ENCODE results near the gene IRF8.
A peak's percentile ranks its signal among the peaks of the same experiment; 100 is the strongest.

Gene IRF8

GRCh38 chr16:85955566-85955965 lies 56.6 kb downstream of the IRF8 start:
- Histone ChIP-seq H3K27ac (ENCODE audit: low read length) (peak overlapping the region; percentile 89), H3K9me3 (ENCODE audit: insufficient read depth, low read length) (no peaks in the 10 kb centered on the region), H3K4me2 (ENCODE audit: low read length) (peak overlapping the region; percentile 94), H3K4me1 (ENCODE audit: low read length) (peaks cover 67% of the 10 kb centered on the region), H3K4me3 (ENCODE audit: low read length) (peak overlapping the region; percentile 63), H3K36me3 (replicated peaks; ENCODE audit: low read depth, low read length) (no peaks in the 10 kb centered on the region), H3K9ac (ENCODE audit: low read length) (peak overlapping the region; percentile 83), H3K27me3 (ENCODE audit: low read depth, low read length) (no peaks in the 10 kb centered on the region), H2AFZ (ENCODE audit: low read depth, low read length) (no peak overlapping the region), H3K79me2 (ENCODE audit: low read length) (no peaks in the 10 kb centered on the region), H4K20me1 (ENCODE audit: insufficient read depth, low read length) (no peaks in the 10 kb centered on the region)
- TF ChIP-seq EZH2phosphoT487 (IDR thresholded peaks at IDR 0.05; ENCODE audit: low read depth) = no peak
- TF ChIP-seq, protein P1, sequence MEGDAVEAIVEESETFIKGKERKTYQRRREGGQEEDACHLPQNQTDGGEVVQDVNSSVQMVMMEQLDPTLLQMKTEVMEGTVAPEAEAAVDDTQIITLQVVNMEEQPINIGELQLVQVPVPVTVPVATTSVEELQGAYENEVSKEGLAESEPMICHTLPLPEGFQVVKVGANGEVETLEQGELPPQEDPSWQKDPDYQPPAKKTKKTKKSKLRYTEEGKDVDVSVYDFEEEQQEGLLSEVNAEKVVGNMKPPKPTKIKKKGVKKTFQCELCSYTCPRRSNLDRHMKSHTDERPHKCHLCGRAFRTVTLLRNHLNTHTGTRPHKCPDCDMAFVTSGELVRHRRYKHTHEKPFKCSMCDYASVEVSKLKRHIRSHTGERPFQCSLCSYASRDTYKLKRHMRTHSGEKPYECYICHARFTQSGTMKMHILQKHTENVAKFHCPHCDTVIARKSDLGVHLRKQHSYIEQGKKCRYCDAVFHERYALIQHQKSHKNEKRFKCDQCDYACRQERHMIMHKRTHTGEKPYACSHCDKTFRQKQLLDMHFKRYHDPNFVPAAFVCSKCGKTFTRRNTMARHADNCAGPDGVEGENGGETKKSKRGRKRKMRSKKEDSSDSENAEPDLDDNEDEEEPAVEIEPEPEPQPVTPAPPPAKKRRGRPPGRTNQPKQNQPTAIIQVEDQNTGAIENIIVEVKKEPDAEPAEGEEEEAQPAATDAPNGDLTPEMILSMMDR (IDR thresholded peaks at IDR 0.05; ENCODE audit: low read depth, low read length) = no peak

DNA sequence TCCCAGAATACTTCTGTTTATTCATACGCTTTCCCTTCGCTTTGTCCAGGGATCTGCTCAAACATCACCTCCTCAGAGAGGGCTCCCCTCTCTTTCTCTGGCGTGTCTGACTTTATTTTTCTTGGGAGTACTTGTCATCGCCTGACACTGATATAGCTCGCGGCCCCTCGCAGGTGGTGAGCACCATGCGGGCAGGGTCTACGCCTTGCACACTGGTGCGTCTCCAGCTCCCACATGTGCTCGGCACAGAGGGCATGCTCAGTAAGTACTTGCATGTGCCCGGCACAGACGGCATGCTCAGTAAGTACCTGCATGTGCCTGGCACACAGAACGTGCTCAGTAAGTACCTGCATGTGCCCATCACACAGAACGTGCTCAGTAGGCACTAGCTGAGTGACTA lies 57.5 kb downstream of the IRF8 start:
- Histone ChIP-seq H3K4me2 (ENCODE audit: low read length) (peak overlapping the region; percentile 94), H3K4me1 (ENCODE audit: low read length) (peaks cover 67% of the 10 kb centered on the region), H3K27ac (ENCODE audit: low read length) (peak overlapping the region; percentile 89), H3K9me3 (ENCODE audit: insufficient read depth, low read length) (no peaks in the 10 kb centered on the region), H3K27me3 (ENCODE audit: low read depth, low read length) (no peaks in the 10 kb centered on the region), H2AFZ (ENCODE audit: low read depth, low read length) (no peak overlapping the region; the same call in 1 of the 2 replicates), H4K20me1 (ENCODE audit: insufficient read depth, low read length) (no peaks in the 10 kb centered on the region), H3K4me3 (ENCODE audit: low read length) (peak overlapping the region; percentile 63), H3K79me2 (ENCODE audit: low read length) (no peaks in the 10 kb centered on the region), H3K9ac (ENCODE audit: low read length) (peak overlapping the region; percentile 83), H3K36me3 (replicated peaks; ENCODE audit: low read depth, low read length) (no peaks in the 10 kb centered on the region)
- no peak for TF ChIP-seq EZH2phosphoT487 (IDR thresholded peaks at IDR 0.05; ENCODE audit: low read depth)
- TF ChIP-seq, protein P1 (IDR thresholded peaks at IDR 0.05; ENCODE audit: low read depth, low read length) = no peak

GRCh38 chr16:85958731-85959130 lies 59.8 kb downstream of the IRF8 start:
- Histone ChIP-seq H3K4me2 (ENCODE audit: low read length) (no peak overlapping the region), H3K36me3 (replicated peaks; ENCODE audit: low read depth, low read length) (no peaks in the 10 kb centered on the region), H3K9me3 (ENCODE audit: insufficient read depth, low read length) (no peaks in the 10 kb centered on the region), H3K4me1 (ENCODE audit: low read length) (peaks cover 72% of the 10 kb centered on the region), H3K27me3 (ENCODE audit: low read depth, low read length) (no peaks in the 10 kb centered on the region), H3K27ac (ENCODE audit: low read length) (no peak overlapping the region), H4K20me1 (ENCODE audit: insufficient read depth, low read length) (no peaks in the 10 kb centered on the region), H3K9ac (ENCODE audit: low read length) (no peak overlapping the region), H3K79me2 (ENCODE audit: low read length) (no peaks in the 10 kb centered on the region), H2AFZ (ENCODE audit: low read depth, low read length) (no peak overlapping the region), H3K4me3 (ENCODE audit: low read length) (no peak overlapping the region)
- TF ChIP-seq, protein P1 (IDR thresholded peaks at IDR 0.05; ENCODE audit: low read depth, low read length) = no peak
- no peak for TF ChIP-seq EZH2phosphoT487 (IDR thresholded peaks at IDR 0.05; ENCODE audit: low read depth)

GRCh38 chr16:85959686-85960085 lies 60.7 kb downstream of the IRF8 start:
- Histone ChIP-seq H3K79me2 (ENCODE audit: low read length) (no peaks in the 10 kb centered on the region), H3K4me1 (ENCODE audit: low read length) (peaks cover 65% of the 10 kb centered on the region), H3K9ac (ENCODE audit: low read length) (no peak overlapping the region), H3K9me3 (ENCODE audit: insufficient read depth, low read length) (no peaks in the 10 kb centered on the region), H3K27me3 (ENCODE audit: low read depth, low read length) (no peaks in the 10 kb centered on the region), H2AFZ (ENCODE audit: low read depth, low read length) (no peak overlapping the region), H3K4me2 (ENCODE audit: low read length) (no peak overlapping the region), H3K27ac (ENCODE audit: low read length) (no peak overlapping the region), H4K20me1 (ENCODE audit: insufficient read depth, low read length) (no peaks in the 10 kb centered on the region), H3K4me3 (ENCODE audit: low read length) (no peak overlapping the region), H3K36me3 (replicated peaks; ENCODE audit: low read depth, low read length) (no peaks in the 10 kb centered on the region)
- TF ChIP-seq, protein P1 (IDR thresholded peaks at IDR 0.05; ENCODE audit: low read depth, low read length) = no peak
- TF ChIP-seq EZH2phosphoT487 (IDR thresholded peaks at IDR 0.05; ENCODE audit: low read depth) = no peak

Measured in OCI-LY3 (cell line).